Neural cell (in vitro differentiated cells): ENCODE results near the gene ZNF266. TPM values are rescaled to one million over a fixed set of nuclear protein-coding genes. Genes with fewer than 3 reads are reported as not detected.

Experiments used
- H2AFZ ChIP-seq: fragments of 200-600, 300-800 bp; sonication (generic), shearing (Covaris generic); 2 replicates; pipeline ENCODE4 v1.6.0; 2014; ENCODE audit warnings: low read depth, mild to moderate bottlenecking, antibody characterized with exemption, low read length, moderate library complexity
- H3F3A ChIP-seq: fragments of 200-600 bp; shearing (Covaris generic); 2 replicates; pipeline ENCODE4 v1.6.1; 2016; ENCODE audit warnings: mild to moderate bottlenecking, moderate library complexity, mixed read lengths, antibody characterized with exemption, low read length; ENCODE audit not compliant: insufficient read depth, poor library complexity, severe bottlenecking
- H3K27ac ChIP-seq: fragments of 200-600, 300-800 bp; sonication (generic), shearing (Covaris generic); 2 replicates; pipeline ENCODE4 v1.5.1; 2014; ENCODE audit warnings: mild to moderate bottlenecking, low read length, moderate library complexity
- H3K27me3 ChIP-seq: fragments of 300-800, 200-600 bp; sonication (generic), shearing (Covaris generic); 2 replicates; pipeline ENCODE4 v1.6.0; 2014; ENCODE audit warnings: mild to moderate bottlenecking, low read depth, low read length, moderate library complexity; ENCODE audit not compliant: insufficient read depth
- H3K36me3 ChIP-seq: fragments of 300-800, 200-600 bp; sonication (generic), shearing (Covaris generic); 2 replicates; pipeline ENCODE4 v1.5.1; 2014; ENCODE audit warnings: mild to moderate bottlenecking, antibody characterized with exemption, low read length, moderate library complexity; ENCODE audit not compliant: insufficient read depth
- H3K4me2 ChIP-seq: fragments of 300-800, 200-600 bp; sonication (generic), shearing (Covaris generic); 2 replicates; pipeline ENCODE4 v1.6.0; 2014; ENCODE audit warnings: mild to moderate bottlenecking, low read length
- H3K4me3 ChIP-seq: fragments of 300-800, 200-600 bp; sonication (generic), shearing (Covaris generic); 2 replicates; pipeline ENCODE4 v1.5.1; 2014; ENCODE audit warnings: mild to moderate bottlenecking, low read length, moderate library complexity
- H3K79me2 ChIP-seq: fragments of 200-600 bp; shearing (Covaris generic); replicated peaks from 2 replicates; pipeline ENCODE4 v1.6.0; 2014; ENCODE audit warnings: mild to moderate bottlenecking, low read length, moderate library complexity; ENCODE audit not compliant: insufficient read depth
- H3K9ac ChIP-seq: fragments of 300-800, 200-600 bp; sonication (generic), shearing (Covaris generic); 2 replicates; pipeline ENCODE4 v1.6.1; 2016; ENCODE audit warnings: mild to moderate bottlenecking, low read length, mixed read lengths
- H3K9me2 ChIP-seq: fragments of 200-600 bp; shearing (Covaris generic); 2 replicates; pipeline ENCODE4 v1.6.1; 2016; ENCODE audit warnings: mild to moderate bottlenecking, low read length, mixed read lengths; ENCODE audit not compliant: insufficient read depth
- H3K9me3 ChIP-seq: fragments of 200-600, 300-800 bp; sonication (generic), shearing (Covaris generic); 2 replicates; pipeline ENCODE4 v1.6.1; 2016; ENCODE audit warnings: mild to moderate bottlenecking, mixed run types, low read length, moderate library complexity, mixed read lengths
- H4K20me1 ChIP-seq: fragments of 200-600 bp; shearing (Covaris generic); 2 replicates; pipeline ENCODE4 v1.6.1; 2016; ENCODE audit warnings: mild to moderate bottlenecking, mixed run types; ENCODE audit not compliant: insufficient read depth
- CTCF ChIP-seq: fragments of 450-650 bp; IDR thresholded peaks from 2 replicates; pipeline ENCODE4 v1.5.1; 2014; ENCODE audit warnings: antibody characterized with exemption, mild to moderate bottlenecking, moderate library complexity; ENCODE audit not compliant: poor library complexity, severe bottlenecking
- EP300 ChIP-seq: fragments of 450-650 bp; conservative IDR thresholded peaks from 2 replicates; pipeline ENCODE4 v1.6.1; 2014; ENCODE audit warnings: antibody characterized with exemption, mild to moderate bottlenecking, moderate library complexity; ENCODE audit not compliant: poor library complexity, severe bottlenecking
- EZH2 ChIP-seq: fragments of 200-600, 300-800 bp; shearing (Covaris generic), sonication (generic); IDR thresholded peaks from 2 replicates; pipeline ENCODE4 v1.6.1; 2014; ENCODE audit warnings: antibody characterized with exemption, low read length, borderline replicate concordance, mild to moderate bottlenecking; ENCODE audit not compliant: insufficient read depth, poor library complexity, severe bottlenecking
- MXI1 ChIP-seq: fragments of 450-650 bp; conservative IDR thresholded peaks from 2 replicates; pipeline ENCODE4 v1.6.1; 2014; ENCODE audit warnings: antibody characterized with exemption, mild to moderate bottlenecking; ENCODE audit not compliant: poor library complexity, severe bottlenecking
- POLR2AphosphoS5 ChIP-seq: IDR thresholded peaks from 2 replicates; pipeline ENCODE4 v1.6.1; 2012
- RAD21 ChIP-seq: fragments of 450-650 bp; conservative IDR thresholded peaks from 2 replicates; pipeline ENCODE4 v1.6.1; 2014; ENCODE audit warnings: antibody characterized with exemption, mild to moderate bottlenecking, moderate library complexity
- REST ChIP-seq: IDR thresholded peaks from 2 replicates; pipeline ENCODE4 v1.6.1; 2012; ENCODE audit warnings: borderline replicate concordance
- SMC3 ChIP-seq: fragments of 450-650 bp; conservative IDR thresholded peaks from 2 replicates; pipeline ENCODE4 v1.6.1; 2014; ENCODE audit warnings: antibody characterized with exemption, mild to moderate bottlenecking, moderate library complexity; ENCODE audit not compliant: poor library complexity
- TAF1 ChIP-seq: IDR thresholded peaks from 2 replicates; pipeline ENCODE4 v1.6.1; 2012; ENCODE audit warnings: low read depth
- polyA plus RNA-seq: library from polyadenylated mRNA; depleted of rRNA; stranded (reverse); fragments of >200 nt; gene quantifications from 2 replicates; pipeline ENCODE4 v1.2.3, GENCODE V29; 2014

ZNF266 gene
- polyA plus RNA-seq, 1 donor from 2014 or later, result 67.6 TPM

GRCh38 chr19:9436358-9436757 is 985 bp upstream of the ZNF266 start:
- Histone ChIP-seq H3K9ac (peak overlapping the region; percentile 92), H3K36me3 (peaks cover 3% of the 10 kb centered on the region), H3K9me3 (peaks cover 9% of the 10 kb centered on the region), H3F3A (no peaks in the 10 kb centered on the region), H2AFZ (peak overlapping the region; percentile 90), H3K9me2 (no peaks in the 10 kb centered on the region), H3K4me3 (peak overlapping the region; percentile 83), H3K79me2 (peaks cover 37% of the 10 kb centered on the region), H3K4me2 (peak overlapping the region; percentile 68), H4K20me1 (no peaks in the 10 kb centered on the region), H3K27ac (no peak overlapping the region), H3K27me3 (no peaks in the 10 kb centered on the region)
- TF ChIP-seq TAF1 (no peak), RAD21 (no peak), POLR2AphosphoS5 (no peak), SMC3 (no peak), EP300 (no peak), EZH2 (no peak), CTCF (no peak)

- Histone ChIP-seq H3F3A (no peaks in the 10 kb centered on the region), H3K27ac (no peak overlapping the region), H3K9me3 (no peaks in the 10 kb centered on the region), H3K27me3 (no peaks in the 10 kb centered on the region), H4K20me1 (no peaks in the 10 kb centered on the region), H3K4me3 (no peak overlapping the region), H3K36me3 (peaks cover 3% of the 10 kb centered on the region), H3K9ac (no peak overlapping the region), H2AFZ (no peak overlapping the region), H3K9me2 (no peaks in the 10 kb centered on the region), H3K4me2 (no peak overlapping the region), H3K79me2 (peaks cover 32% of the 10 kb centered on the region)
- TF ChIP-seq EP300, result no peak
- no peak for TF ChIP-seq TAF1
- TF ChIP-seq CTCF, result peak; percentile 43
- no peak for TF ChIP-seq SMC3
- no peak for TF ChIP-seq RAD21
Observed at GRCh38 chr19:9431475-9431874, 3.9 kb downstream of the ZNF266 start.

GRCh38 chr19:9430444-9430843 is 4.9 kb downstream of the ZNF266 start:
- no peak overlapping the region for H3K4me3 ChIP-seq
- no peaks in the 10 kb centered on the region for H3K9me2 ChIP-seq
- H2AFZ ChIP-seq, result no peak overlapping the region
- peaks cover 22% of the 10 kb centered on the region for H3K79me2 ChIP-seq
- no peaks in the 10 kb centered on the region for H3K9me3 ChIP-seq
- TF ChIP-seq POLR2AphosphoS5 (no peak), TAF1 (no peak), RAD21 (no peak), SMC3 (no peak), REST (no peak), CTCF (no peak), MXI1 (no peak), EZH2 (no peak), EP300 (no peak)
- no peaks in the 10 kb centered on the region for H3K27me3 ChIP-seq
- H3K27ac ChIP-seq, result no peak overlapping the region
- H3K4me2 ChIP-seq, result no peak overlapping the region
- peaks cover 3% of the 10 kb centered on the region for H3K36me3 ChIP-seq
- no peaks in the 10 kb centered on the region for H4K20me1 ChIP-seq
- H3F3A ChIP-seq, result no peaks in the 10 kb centered on the region
- H3K9ac ChIP-seq, result no peak overlapping the region
